GF-D8 (cell line): ENCODE results near the gene ESX1.
"Not testable (repeated sequence)": the region's sequence is repeated elsewhere in the genome, so short reads cannot be mapped to it uniquely, and the experiment has no call there.

Experiments
- DNase-seq: peaks from one replicate; lab custom pipeline; 2025; lab: John Stamatoyannopoulos, UW

Gene ESX1

GRCh38 chrX:104254442-104255115 is at the start of gene ESX1:
ESX1 (minus strand) TSS chrX:104254933; CDS start chrX:104254849, 84 bp downstream.
- DNase-seq, result no peak

- DNase-seq, result no peak
Observed at GRCh38 chrX:104295636-104296035, 40.9 kb upstream of the ESX1 start.

DNA sequence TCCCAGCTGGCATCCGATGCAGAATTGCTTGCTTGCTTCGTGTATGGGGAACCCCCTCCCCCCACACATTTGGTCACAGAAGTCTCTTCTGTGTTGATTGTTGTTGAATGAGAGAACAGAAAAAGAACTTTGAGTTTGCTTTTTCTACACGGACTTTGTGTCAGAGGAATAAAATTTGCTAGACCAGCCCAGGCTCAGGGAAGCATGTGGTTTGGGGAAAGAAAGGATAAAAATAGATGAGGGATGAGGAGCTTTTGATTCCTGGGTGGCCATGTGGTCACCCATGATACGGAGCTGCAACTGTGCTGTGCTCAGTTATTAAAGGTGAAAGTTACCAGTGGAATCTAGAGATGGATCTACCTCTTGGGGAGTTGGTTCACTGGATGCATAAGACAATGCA is 34.2 kb upstream of the ESX1 start:
- DNase-seq, result no peak

GRCh38 chrX:104288269-104288668 is 33.5 kb upstream of the ESX1 start:
- no peak for DNase-seq

DNA sequence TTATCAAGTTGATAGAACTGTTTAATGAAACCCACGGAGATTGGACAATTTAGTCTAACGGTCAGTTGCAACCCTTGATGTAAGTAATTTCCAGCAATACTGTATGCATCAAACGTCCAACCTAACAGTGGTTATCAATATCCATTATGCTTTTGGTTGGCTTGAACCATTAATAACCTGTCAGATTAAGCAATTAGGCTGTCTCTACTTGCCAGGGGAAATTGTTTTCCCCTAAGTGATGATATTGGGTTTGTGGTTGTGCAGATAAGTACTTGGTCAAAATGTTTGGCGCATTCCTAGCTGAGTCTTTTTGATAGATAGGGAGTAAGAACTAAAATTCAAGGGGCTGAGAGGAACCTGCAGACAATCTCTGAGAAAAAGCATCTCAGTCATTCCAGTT is 30.5 kb upstream of the ESX1 start:
- DNase-seq, result no peak

DNA sequence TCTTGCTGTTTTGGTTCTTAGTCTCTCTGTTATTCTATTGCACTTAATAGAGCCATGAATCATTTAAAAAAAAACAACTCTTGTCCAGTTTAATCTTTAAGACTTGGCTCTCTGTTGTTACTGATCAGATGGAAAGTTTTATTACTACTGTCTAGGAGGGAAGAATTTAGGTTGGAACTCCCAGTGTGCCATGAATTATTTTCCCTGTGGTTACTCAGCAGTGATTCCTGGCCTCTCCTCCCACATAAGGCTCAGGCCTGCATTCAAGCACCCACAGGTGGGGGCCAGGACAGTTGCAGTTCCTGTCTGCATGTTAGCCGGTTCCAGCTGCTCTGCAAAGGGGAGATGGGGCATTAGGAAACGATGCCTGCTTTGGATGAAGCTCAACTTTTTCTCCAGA is 29.8 kb upstream of the ESX1 start:
- no peak for DNase-seq

GRCh38 chrX:104282166-104282725 is 27.5 kb upstream of the ESX1 start:
- peak; percentile 53 for DNase-seq

DNA sequence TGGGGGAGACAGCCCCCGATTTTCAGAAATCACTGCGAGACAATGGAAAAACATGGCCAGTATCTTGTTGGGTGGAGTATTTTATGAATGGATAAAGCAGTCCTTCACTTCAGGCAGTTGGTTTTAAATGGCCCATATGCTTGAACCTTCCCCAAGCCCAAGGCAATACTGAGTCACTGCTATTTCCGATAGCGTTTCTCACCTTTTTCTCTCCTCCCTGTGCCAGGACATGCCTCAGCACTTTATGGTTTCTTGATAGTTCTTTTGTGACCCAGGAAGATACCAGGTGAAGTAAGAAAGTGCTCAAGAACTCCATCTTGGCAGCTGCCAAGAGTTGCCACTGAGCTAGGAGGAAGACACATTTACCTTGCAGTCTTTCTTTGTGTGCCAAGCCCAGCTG is 26.8 kb upstream of the ESX1 start:
- DNase-seq, result no peak

DNA sequence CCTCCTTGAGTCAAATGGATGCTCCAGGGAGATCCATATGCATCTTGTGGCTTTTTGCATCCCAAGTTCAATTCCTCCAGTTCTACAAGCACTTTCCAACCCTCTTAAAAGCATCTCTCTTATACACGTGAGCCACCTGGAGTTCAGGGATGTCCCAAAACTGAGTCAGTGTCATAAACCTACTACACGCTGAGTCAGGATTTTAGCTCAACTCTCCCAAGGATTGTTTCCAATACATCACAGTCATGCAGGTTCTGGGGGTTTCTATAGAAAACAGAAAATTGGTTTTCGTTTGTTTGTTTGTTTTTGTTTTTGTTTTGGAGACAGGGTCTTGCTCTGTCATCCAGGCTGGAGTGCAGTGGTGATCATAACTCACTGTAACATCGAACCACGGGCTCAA is 25.9 kb upstream of the ESX1 start:
- no peak for DNase-seq

DNA sequence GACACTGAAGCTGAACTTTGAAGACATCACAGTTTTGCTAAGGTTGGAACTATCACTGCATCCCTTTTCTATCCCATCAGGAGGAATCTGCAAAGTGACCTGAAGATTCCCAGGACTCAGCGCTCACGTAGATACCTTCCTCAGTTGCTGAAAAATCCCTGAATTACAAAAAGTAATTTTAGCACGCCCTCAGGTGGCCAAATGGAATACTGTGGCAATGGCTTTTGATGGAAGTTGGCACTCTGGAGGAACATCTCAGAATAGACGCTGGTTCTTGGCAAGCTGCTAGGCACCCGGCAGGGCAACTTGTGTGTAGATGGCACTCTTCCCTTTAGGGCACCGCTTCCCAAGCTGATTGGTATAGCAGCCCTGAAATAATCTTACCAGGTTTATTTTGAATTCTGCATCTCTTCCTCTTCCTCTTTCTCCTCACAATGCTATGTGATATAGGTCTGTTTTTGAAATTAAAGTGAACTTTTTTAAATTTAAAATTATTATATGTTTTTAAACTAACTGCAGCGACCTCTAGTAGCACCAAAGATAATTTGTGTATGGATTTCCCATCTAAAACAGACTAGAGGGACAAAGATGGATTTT is 16.3 kb upstream of the ESX1 start:
- DNase-seq, result peak; percentile 0

- no peak for DNase-seq
Observed at GRCh38 chrX:104270212-104270611, 15.5 kb upstream of the ESX1 start.

GRCh38 chrX:104255465-104255864 is 732 bp upstream of the ESX1 start:
- DNase-seq, result no peak

DNA sequence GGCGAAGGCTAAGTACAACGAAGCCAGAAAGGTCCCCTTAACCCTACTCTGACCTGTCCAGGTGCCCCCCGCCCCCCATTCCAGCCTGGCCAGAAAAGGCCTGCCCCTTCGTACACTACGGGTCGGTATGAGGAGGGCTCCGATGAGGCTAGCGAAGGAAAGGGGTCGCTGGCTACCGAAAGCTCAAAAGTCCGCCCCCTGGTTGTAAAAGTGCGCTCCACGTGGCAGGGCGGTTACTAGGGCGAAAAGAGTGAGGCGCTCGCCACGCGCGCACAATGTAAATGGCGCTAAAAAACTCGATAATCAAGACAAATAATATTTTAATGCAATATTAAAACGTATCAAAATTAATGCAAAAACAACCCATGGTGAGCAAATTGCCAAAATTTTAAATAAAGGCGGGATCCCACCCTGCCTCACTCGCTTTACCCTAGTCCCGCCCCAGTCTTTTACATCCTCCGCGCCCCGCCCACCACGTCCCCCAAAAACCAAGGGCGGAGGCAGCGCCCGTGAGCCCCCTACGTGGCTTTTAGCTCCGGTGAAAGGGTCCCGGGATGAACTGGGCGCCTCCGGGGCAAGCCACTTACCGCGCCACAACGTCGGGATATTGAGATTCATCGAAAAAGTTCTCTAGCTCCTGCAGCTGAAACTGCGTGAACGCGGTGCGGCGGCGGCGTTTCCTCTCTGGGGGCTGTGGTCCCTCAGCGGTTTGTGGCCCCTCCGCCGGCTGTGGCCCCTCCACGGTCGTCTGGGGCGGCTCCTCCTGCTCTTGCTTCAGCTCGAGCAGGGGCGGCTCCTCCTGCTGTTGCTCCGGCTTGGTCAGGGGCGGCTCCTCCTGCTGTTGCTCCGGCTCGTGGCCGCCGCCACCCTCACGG is 929 bp downstream of the ESX1 start:
- DNase-seq, result no peak

DNA sequence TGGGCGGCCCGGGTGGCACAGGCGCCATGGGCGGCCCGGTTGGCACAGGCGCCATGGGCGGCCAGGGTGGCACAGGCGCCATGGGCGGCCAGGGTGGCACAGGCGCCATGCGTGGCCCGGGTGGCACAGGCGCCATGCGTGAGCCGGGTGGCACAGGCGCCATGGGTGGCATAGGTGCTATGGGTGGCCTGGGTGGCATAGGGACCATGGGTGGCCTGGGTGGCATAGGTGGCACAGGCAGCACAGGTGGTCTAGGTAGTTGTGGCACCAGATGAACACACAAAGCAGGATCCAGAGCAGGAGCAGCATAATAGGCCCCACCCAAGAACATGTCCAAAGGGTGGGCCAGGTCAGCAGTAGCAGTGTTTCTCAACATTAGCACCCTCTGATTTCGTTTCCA is 4.3 kb downstream of the ESX1 start:
- DNase-seq, result no peak

GRCh38 chrX:104230060-104230459 is 24.7 kb downstream of the ESX1 start:
- not testable (repeated sequence) for DNase-seq

DNA sequence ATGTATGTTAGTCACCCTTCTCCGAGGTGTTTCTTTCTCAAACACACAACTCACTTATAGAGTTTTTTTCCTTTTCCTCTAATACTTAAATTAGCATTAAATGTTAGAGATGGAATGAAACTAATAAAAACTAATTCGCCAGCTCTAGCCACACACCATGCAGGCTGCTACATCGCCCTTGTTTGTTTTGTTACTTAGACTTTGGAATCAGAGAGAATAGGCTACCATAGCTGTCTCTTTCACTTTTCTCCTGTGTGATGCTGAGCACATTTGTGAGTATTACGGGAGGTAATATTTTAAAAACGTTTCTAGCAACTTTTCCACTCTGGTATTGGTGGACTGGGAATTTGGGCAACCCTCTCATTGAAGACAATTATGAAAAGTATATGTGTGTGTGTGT is 43.5 kb downstream of the ESX1 start:
- DNase-seq, result no peak

DNA sequence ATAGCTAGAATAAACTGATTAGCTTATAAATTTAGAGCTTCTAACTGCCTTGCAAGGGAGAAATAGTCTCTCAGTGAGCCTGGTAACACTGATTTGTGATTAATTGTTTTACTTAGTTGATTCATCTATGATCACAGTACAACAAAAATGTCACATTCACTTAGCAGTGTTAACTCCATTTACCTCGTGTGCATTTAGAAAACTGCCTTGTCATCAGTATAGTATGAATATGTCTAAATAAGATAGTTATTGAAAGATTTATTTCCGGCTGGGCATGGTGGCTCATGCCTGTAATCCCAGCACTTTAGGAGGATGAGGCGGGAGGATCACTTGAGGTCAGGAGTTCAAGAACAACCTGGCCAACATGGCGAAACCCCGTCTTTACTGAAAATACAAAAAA is 49.2 kb downstream of the ESX1 start:
- no peak for DNase-seq
